Osteoblast (primary cell): ENCODE measurements around the gene LRRC2. TPM values are rescaled to one million over a fixed set of nuclear protein-coding genes. Genes with fewer than 3 reads are reported as not detected.

Source experiments
- DNase-seq: peaks from one replicate; pipeline ENCODE4 v3.0.0; 2011; ENCODE audit warnings: low spot score, mixed read lengths; ENCODE audit not compliant: insufficient read length; ENCODE audit errors: missing footprints
- H2AFZ ChIP-seq: 2 replicates; pipeline ENCODE4 v1.6.0; 2011; ENCODE audit warnings: mild to moderate bottlenecking, low read length
- H3K27ac ChIP-seq: 2 replicates; pipeline ENCODE4 v1.5.1; 2011; ENCODE audit warnings: mild to moderate bottlenecking, low read depth, low read length, moderate library complexity
- H3K27me3 ChIP-seq: 2 replicates; pipeline ENCODE4 v1.6.0; 2012; ENCODE audit warnings: mild to moderate bottlenecking, control low read depth, inconsistent platforms, low read length, moderate library complexity; ENCODE audit not compliant: insufficient read depth
- H3K36me3 ChIP-seq: 2 replicates; pipeline ENCODE4 v1.5.1; 2011; ENCODE audit warnings: mild to moderate bottlenecking, low read length, control low read depth, moderate library complexity; ENCODE audit not compliant: insufficient read depth
- H3K4me1 ChIP-seq: 2 replicates; pipeline ENCODE4 v1.5.1; 2011; ENCODE audit warnings: mild to moderate bottlenecking, low read length, control low read depth, moderate library complexity; ENCODE audit not compliant: insufficient read depth
- H3K4me2 ChIP-seq: 2 replicates; pipeline ENCODE4 v1.6.0; 2011; ENCODE audit warnings: mild to moderate bottlenecking, low read length; ENCODE audit not compliant: insufficient read depth
- H3K4me3 ChIP-seq: fragments of 200-600 bp; sonication (generic); 3 replicates; pipeline ENCODE4 v1.5.1; 2012; ENCODE audit warnings: mild to moderate bottlenecking, low read length, inconsistent platforms; ENCODE audit not compliant: insufficient read depth
- H3K79me2 ChIP-seq: 2 replicates; pipeline ENCODE4 v1.6.0; 2012; ENCODE audit warnings: mild to moderate bottlenecking, low read length, control low read depth, inconsistent platforms; ENCODE audit not compliant: insufficient read depth
- H3K9me3 ChIP-seq: 2 replicates; pipeline ENCODE4 v1.5.1; 2011; ENCODE audit warnings: low read depth, low read length, control low read depth
- H4K20me1 ChIP-seq: 2 replicates; pipeline ENCODE4 v1.6.0; 2012; ENCODE audit warnings: mild to moderate bottlenecking, low read length, control low read depth; ENCODE audit not compliant: insufficient read depth
- CTCF ChIP-seq: IDR thresholded peaks from 2 replicates; pipeline ENCODE4 v1.5.1; 2011; ENCODE audit warnings: mild to moderate bottlenecking, low read depth, low read length, moderate library complexity; ENCODE audit errors: extremely low read depth
- total RNA-seq: library from RNA; depleted of rRNA; stranded (reverse); fragments of >200 nt; gene quantifications from 2 replicates; pipeline ENCODE4 v1.2.3, GENCODE V29; 2012

Gene LRRC2
- total RNA-seq, 1 donor: 5.1 TPM

DNA sequence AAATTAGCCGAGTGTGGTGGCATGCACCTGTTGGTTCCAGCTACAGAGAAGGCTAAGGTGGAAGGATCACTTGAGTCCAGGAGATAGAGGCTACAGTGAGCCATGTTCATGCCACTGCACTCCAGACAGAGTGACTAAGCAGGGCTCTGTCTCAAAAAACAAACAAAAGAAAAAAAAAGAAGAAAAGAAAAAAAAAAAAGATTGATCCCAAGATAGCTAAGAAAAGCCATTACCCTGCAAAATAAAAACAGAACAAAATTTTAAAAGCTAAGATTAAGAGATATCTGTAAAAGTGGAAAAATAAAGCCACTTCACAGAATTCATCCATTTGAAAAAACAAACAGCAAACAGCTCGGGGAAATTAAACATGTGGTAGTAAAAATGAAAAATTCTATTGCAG is 23.8 kb downstream of the LRRC2 start:
- no peak overlapping the region for H3K4me3 ChIP-seq
- peaks cover 26% of the 10 kb centered on the region for H3K4me1 ChIP-seq
- no peaks in the 10 kb centered on the region for H3K79me2 ChIP-seq
- no peaks in the 10 kb centered on the region for H3K9me3 ChIP-seq
- no peak for TF ChIP-seq CTCF
- peak overlapping the region; percentile 24 for H3K4me2 ChIP-seq
- no peak for DNase-seq
- H2AFZ ChIP-seq: peak overlapping the region; percentile 94
- H4K20me1 ChIP-seq: no peaks in the 10 kb centered on the region
- H3K27me3 ChIP-seq: no peaks in the 10 kb centered on the region
- H3K36me3 ChIP-seq: no peaks in the 10 kb centered on the region
- H3K27ac ChIP-seq: peak overlapping the region; percentile 70

- H3K79me2 ChIP-seq: no peaks in the 10 kb centered on the region
- no peaks in the 10 kb centered on the region for H3K27me3 ChIP-seq
- TF ChIP-seq CTCF: no peak
- H3K4me3 ChIP-seq: no peak overlapping the region
- peaks cover 26% of the 10 kb centered on the region for H3K4me1 ChIP-seq
- no peaks in the 10 kb centered on the region for H3K9me3 ChIP-seq
- H3K27ac ChIP-seq: no peak overlapping the region
- no peak overlapping the region for H2AFZ ChIP-seq
- no peaks in the 10 kb centered on the region for H3K36me3 ChIP-seq
- no peaks in the 10 kb centered on the region for H4K20me1 ChIP-seq
- DNase-seq: no peak
- no peak overlapping the region for H3K4me2 ChIP-seq
These were observed 24.3 kb downstream of the LRRC2 start for GRCh38 chr3:46541835-46542234.

DNA sequence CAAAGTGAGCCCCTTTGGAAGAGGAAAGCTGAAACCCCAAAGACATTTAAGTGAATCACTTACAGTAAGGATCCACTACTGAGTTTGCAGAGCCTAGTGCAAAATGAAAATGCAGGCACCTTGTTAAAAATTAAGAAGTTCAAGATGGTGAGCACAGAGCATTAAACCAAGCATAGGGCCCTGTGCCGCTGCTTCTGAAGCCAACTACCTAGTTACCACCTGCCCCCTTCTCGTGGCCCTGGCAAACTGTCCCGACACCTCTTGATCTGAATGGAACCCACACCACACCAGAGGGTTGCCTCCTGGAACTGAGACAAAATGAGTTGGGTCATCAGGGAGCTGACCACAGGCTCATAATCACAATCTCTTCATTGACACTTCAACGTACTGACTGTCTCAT is 25.6 kb downstream of the LRRC2 start:
- no peaks in the 10 kb centered on the region for H3K9me3 ChIP-seq
- no peaks in the 10 kb centered on the region for H3K79me2 ChIP-seq
- H3K4me2 ChIP-seq: no peak overlapping the region
- H3K27ac ChIP-seq: no peak overlapping the region
- H3K36me3 ChIP-seq: no peaks in the 10 kb centered on the region
- no peak for TF ChIP-seq CTCF
- no peak overlapping the region for H2AFZ ChIP-seq
- H4K20me1 ChIP-seq: no peaks in the 10 kb centered on the region
- H3K4me1 ChIP-seq: peaks cover 26% of the 10 kb centered on the region
- peak; percentile 34 for DNase-seq
- H3K27me3 ChIP-seq: no peaks in the 10 kb centered on the region
- no peak overlapping the region for H3K4me3 ChIP-seq

- no peaks in the 10 kb centered on the region for H3K9me3 ChIP-seq
- H3K79me2 ChIP-seq: no peaks in the 10 kb centered on the region
- H3K4me2 ChIP-seq: peak overlapping the region; percentile 79
- peak overlapping the region; percentile 67 for H3K27ac ChIP-seq
- no peaks in the 10 kb centered on the region for H3K36me3 ChIP-seq
- H4K20me1 ChIP-seq: no peaks in the 10 kb centered on the region
- no peaks in the 10 kb centered on the region for H3K27me3 ChIP-seq
- H2AFZ ChIP-seq: peak overlapping the region; percentile 85
- TF ChIP-seq CTCF: no peak
- H3K4me1 ChIP-seq: peaks cover 26% of the 10 kb centered on the region
- no peak for DNase-seq
- peak overlapping the region; percentile 62 for H3K4me3 ChIP-seq
These were observed 26.6 kb downstream of the LRRC2 start for GRCh38 chr3:46539443-46540005.
